ENCODE measurements around the gene AIG1.
"Not testable (repeated sequence)": the region's sequence is repeated elsewhere in the genome, so short reads cannot be mapped to it uniquely, and the experiment has no call there.

Gene AIG1

GRCh38 chr6:143055891-143056290 is 4.8 kb upstream of the AIG1 start:
- no peak for DNase-seq (ENCODE audit: low read depth in 2 of 2, low spot score in 1 of 2)

GRCh38 chr6:143058987-143059386 is 1.7 kb upstream of the AIG1 start:
- DNase-seq (ENCODE audit: low read depth in 2 of 2, low spot score in 1 of 2) = no peak

DNA sequence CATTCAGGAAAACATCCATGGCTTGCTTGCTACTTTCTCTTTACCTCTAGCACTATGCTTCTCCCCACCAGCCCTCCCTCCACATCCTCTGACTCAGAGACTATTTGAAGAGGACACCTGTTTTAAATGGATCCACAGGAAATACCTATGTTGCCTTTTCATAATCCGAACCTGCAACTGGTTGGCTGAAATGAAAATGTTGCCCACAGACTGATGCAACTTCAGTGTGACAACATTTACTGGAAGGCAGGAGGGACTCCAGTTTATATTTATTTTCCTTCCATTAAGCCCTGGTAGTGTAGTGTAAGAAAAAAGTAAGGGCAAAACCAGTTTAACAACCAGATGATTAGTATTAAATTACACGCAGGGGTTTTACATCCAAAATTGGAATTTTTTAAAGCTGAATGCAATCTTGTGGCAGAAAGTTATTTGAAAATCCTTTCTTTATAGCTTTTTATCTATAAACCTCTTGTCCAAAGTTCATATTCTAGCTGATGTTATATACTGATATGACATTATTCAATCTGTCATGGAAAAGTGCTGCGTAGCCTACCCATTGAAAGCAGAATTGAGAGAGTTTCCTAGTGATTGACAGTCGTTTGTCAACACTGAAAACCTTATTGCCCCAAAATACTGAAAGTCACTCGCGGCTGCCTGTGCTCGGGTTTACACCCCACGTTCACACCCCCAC is 881 bp upstream of the AIG1 start:
- no peak for DNase-seq (ENCODE audit: low read depth in 2 of 2, low spot score in 1 of 2)

- DNase-seq (ENCODE audit: low read depth in 2 of 2, low spot score in 1 of 2) = peak; percentile 56 to 57
These were observed 309 bp upstream of the AIG1 start for GRCh38 chr6:143060354-143060805.

GRCh38 chr6:143061597-143062385 is 1.1 kb downstream of the AIG1 start:
- no peak for DNase-seq (ENCODE audit: low read depth in 2 of 2, low spot score in 1 of 2)

GRCh38 chr6:143062551-143062950 is 1.9 kb downstream of the AIG1 start:
- no peak for DNase-seq (ENCODE audit: low read depth in 2 of 2, low spot score in 1 of 2)

GRCh38 chr6:143063631-143064030 is 2.9 kb downstream of the AIG1 start:
- no peak for DNase-seq (ENCODE audit: low read depth in 2 of 2, low spot score in 1 of 2)

DNA sequence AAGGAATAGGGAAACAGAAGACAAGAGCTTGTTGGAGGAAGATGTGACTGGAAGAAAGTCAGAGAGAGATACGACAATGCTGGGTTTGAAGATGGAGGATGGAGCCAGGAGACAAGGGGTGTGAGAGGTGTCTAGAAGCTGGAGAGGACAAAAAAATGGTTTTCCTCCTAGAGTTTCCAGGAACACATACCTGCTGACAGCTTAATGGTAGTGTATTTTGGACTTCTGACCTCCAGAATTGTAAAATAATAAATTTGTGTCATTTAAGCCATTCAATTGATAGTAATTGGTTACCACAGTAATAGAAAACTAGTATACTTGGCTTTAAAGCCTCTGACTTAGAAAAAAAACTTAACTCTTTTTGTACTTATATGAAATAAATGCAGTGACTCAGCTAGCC is 3.6 kb downstream of the AIG1 start:
- DNase-seq (ENCODE audit: low read depth in 2 of 2, low spot score in 1 of 2) = no peak

DNA sequence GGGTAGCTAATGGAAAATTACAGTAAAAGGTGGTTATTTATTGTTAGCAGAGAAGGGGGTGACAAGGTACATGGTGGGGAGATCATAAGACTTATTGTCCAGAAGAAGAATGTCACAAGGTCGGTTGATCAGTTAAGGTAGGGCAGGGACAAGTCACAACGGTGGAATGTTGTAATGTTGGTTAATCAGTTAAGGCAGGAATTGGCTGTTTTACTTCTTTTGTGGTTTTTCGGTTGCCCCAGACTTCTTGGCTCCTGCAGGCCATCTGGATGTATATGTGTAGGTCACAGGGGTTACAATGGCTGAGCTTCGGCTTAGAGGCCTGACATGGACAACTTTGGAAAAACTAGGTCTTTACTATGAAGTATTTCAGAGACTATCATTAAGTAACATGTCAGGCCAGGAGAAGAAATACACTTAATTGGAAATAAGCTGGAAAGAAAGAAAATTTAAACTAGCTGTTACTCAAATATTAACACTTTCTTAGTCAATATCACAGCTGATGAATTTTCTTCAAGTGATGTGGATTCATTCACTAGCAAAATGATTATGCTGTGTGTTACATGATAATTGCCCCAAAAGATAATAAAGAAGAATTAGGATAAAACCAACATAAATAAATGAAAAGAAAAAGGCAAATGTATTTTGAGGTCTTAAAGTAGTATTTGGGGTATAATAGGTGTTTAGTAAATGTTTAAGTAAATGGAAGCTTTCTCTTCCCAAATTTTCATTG is 4.4 kb downstream of the AIG1 start:
- DNase-seq (ENCODE audit: low read depth in 2 of 2, low spot score in 1 of 2) = no peak

DNA sequence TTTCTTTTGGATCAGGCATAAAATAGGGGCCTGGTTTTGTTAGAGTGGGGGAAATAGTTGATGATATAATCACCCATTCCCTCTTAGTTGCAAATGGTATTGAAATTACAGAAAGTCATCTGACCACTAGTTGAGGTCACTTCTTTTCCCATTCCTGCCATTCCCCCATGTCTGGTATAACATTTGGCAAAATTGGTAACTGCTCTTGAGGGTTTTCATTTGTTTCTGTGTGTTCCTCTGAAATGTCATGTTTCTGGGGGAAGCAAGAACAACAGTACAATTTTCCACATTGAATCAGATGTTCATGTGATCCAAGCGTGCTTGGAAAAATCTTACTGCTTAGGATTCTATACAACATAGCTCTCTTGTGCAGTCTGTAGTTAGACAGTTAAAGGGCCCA is 7.3 kb downstream of the AIG1 start:
- DNase-seq (ENCODE audit: low read depth in 2 of 2, low spot score in 1 of 2) = no peak

DNA sequence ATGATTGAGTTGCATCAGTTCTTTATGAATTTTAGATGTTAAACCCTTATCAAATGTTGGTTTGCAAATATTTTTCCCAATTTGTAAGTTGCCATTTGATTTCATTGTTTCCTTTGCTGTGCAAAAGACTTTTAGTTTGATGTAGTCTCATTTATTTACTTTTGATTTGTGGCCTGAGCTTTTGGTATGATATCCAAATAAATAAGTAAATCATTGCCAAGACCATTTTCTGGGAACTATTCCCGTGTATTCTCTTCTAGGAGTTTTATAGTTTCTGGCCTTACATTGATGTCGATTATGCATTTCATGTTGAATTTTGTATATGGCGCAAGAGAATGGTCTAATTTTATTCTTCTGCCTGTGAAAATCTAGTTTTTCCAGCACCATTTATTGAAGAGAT is 13.4 kb downstream of the AIG1 start:
- no peak for DNase-seq (ENCODE audit: low read depth in 2 of 2, low spot score in 1 of 2)

GRCh38 chr6:143074670-143075318 is 14.1 kb downstream of the AIG1 start:
- no peak for DNase-seq (ENCODE audit: low read depth in 2 of 2, low spot score in 1 of 2)

DNA sequence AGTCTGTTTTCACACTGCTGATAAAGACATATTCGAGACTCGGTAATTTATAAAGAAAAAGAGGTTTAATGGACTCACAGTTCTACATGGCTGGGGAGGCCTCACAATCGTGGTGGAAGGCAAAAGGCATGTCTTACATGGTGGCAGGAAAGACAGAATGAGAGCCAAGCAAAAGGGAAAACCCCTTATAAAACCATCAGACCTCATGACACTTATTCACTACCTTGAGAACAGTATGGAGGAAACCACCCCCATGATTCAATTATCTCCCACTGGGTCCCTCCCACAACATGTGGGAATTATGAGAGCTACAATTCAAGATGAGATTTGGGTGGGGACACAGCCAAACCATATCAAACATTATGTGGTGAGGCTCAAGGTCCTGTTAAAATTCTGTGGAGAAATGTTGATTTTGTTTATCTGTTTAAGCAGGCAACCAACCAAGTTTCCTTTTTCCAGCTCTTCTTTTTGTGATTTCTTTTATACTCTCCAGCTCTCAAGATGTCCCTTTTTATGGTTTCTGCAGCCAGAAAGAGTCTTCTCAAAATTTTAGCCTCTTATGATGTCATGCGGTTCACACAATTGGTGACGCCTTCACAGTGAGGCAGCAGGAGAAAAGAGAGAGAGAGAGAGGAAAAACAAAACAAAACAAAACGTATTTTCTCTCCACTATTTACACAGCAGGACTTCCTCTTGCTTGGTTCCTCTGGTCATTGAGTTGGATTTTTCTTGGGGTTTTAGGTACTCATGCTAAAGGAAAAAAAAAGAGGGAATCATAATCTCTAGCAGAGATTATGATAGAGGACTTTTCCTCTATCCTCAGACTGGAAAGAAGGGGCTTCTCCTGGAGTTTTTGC is 18.0 kb downstream of the AIG1 start:
- DNase-seq (ENCODE audit: low read depth in 2 of 2, low spot score in 1 of 2) = no peak

DNA sequence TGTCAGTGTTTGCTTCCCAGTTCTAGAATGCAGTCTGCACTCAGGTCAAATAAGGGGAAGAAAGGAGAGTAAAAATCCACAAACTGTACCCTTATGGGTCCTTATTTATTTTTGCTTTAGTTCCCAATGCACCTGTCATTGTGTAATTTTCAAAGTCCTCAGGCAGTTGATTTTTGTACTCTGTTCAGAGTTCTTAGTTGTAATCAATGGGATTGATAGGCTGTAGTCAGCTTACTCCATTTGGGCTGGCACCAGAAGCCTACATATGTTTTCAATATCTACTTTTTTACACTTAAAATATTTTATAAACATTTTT is 18.6 kb downstream of the AIG1 start:
- no peak for DNase-seq (ENCODE audit: low read depth in 2 of 2, low spot score in 1 of 2)

DNA sequence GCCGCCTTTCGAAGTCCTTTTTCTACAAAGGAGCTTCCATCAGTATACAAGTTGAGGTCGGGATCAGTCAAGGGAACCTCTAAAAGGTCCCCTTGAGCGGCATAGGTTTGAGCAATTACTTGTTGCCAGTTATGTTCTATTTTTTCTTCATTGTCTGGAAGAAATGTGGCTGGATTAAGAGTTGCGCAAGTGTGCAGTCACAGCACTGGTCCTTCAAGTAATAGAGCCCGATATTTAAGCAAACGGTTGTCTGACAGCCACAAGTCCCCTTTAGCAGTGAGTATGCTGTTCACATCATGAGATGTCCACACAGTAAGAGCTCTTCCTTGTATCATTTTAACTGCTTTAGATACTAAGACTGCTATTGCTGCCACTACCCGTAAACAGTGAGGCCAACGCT is 21.6 kb downstream of the AIG1 start:
- DNase-seq (ENCODE audit: low read depth in 2 of 2, low spot score in 1 of 2) = not testable (repeated sequence)

GRCh38 chr6:143084019-143084418 is 23.3 kb downstream of the AIG1 start:
- not testable (repeated sequence) for DNase-seq (ENCODE audit: low read depth in 2 of 2, low spot score in 1 of 2)

GRCh38 chr6:143087335-143087734 is 26.6 kb downstream of the AIG1 start:
- DNase-seq (ENCODE audit: low read depth in 2 of 2, low spot score in 1 of 2) = not testable (repeated sequence)

GRCh38 chr6:143087856-143088255 is 27.2 kb downstream of the AIG1 start:
- no peak for DNase-seq (ENCODE audit: low read depth in 2 of 2, low spot score in 1 of 2)

DNA sequence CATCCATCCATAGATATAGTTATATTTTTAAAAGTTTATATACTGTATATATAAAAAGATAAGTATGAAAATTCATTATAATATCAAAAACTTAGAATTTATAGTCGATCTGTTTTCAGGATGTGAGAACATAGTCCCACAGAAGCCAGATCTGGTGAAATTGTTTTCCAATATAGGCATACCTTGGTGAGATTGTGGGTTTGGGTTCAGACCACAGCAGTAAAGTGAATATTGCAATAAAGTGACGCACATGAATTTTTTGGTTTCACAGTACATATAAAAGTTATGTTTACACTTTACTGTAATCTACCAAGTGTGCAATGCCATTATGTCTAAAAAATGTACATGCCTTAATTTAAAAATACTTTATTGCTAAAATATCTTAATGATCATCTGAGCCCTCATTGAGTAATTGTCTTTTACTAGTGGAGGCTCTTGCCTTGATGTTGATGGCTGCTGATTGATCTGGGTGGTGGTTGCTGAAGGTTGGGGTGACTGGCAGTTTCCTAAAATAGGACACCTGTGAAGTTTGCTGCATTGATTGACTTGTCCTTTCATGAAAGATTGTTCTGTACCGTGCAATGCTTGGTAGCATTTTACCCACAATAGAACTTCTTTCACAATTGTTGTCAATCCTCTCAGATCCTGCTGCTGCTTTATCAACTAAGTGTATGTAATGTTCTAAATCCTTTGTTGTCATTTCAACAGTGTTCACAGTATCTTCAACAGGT is 29.8 kb downstream of the AIG1 start:
- DNase-seq (ENCODE audit: low read depth in 2 of 2, low spot score in 1 of 2) = no peak

- no peak for DNase-seq (ENCODE audit: low read depth in 2 of 2, low spot score in 1 of 2)
These were observed 32.1 kb downstream of the AIG1 start for GRCh38 chr6:143092768-143093167.
